A549 (cell line): ENCODE measurements around the gene ACTR1A.

Experiments
- CBX2 ChIP-seq: fragments of 200-600 bp; sonication (generic); IDR thresholded peaks from 2 replicates; pipeline ENCODE4 v1.6.1; 2016; ENCODE audit warnings: low read depth, mild to moderate bottlenecking, borderline replicate concordance
- CEBPB ChIP-seq, 2 experiments: fragments of >200 bp in 1 of 2; sonication (Bioruptor Twin) in 1 of 2; formaldehyde crosslinking in 1 of 2; IDR thresholded peaks; 2 replicates each; pipeline ENCODE4 v1.6.1; 2012 to 2016
- CTCF ChIP-seq: fragments of >200 bp; sonication (Bioruptor Twin); formaldehyde crosslinking; IDR thresholded peaks from 3 replicates; pipeline ENCODE4 v1.5.1; 2016
- EHMT2 ChIP-seq: fragments of 200-600 bp; sonication (generic); IDR thresholded peaks from 2 replicates; pipeline ENCODE4 v1.6.1; 2016; ENCODE audit warnings: antibody characterized with exemption, low read depth, mild to moderate bottlenecking, moderate library complexity
- HDAC2 ChIP-seq: fragments of 200-600 bp; sonication (generic); IDR thresholded peaks from 2 replicates; pipeline ENCODE4 v1.6.1; 2016
- MAZ ChIP-seq: fragments of 150-350 bp; IDR thresholded peaks from 2 replicates; pipeline ENCODE4 v1.6.1; 2014; ENCODE audit warnings: antibody characterized with exemption, low read depth, low read length, borderline replicate concordance
- POLR2A ChIP-seq: IDR thresholded peaks from 2 replicates; pipeline ENCODE4 v1.6.1; 2012; ENCODE audit warnings: mild to moderate bottlenecking, low read length
- RAD21 ChIP-seq, 2 experiments: fragments of >200 bp in 1 of 2; sonication (Bioruptor Twin) in 1 of 2; formaldehyde crosslinking in 1 of 2; IDR thresholded peaks in 1 of 2; conservative IDR thresholded peaks in 1 of 2; 2 replicates in 1 of 2; 3 replicates in 1 of 2; pipeline ENCODE4 v1.6.1; 2012 to 2018; ENCODE audit warnings: inconsistent platforms in 1 of 2
- SMC3 ChIP-seq: fragments of >200 bp; sonication (Bioruptor Twin); formaldehyde crosslinking; IDR thresholded peaks from 3 replicates; pipeline ENCODE4 v1.6.1; 2018; ENCODE audit warnings: inconsistent platforms

GRCh38 chr10:102479651-102480050 is 22.9 kb downstream of the ACTR1A start:
- TF ChIP-seq CTCF (no peak), EHMT2 (no peak), HDAC2 (no peak), SMC3 (no peak), CEBPB (IDR thresholded peaks at IDR 0.05) (no peak), RAD21 (conservative IDR thresholded peaks at IDR 0.05 in 1 of 2, IDR thresholded peaks at IDR 0.05 in 1 of 2) (no peak), MAZ (no peak), POLR2A (no peak), CBX2 (no peak)
